ENCODE data around the gene ACKR3. TPM values are rescaled to one million over a fixed set of nuclear protein-coding genes. Genes with fewer than 3 reads are reported as not detected.

ACKR3 gene
- total and polyA plus RNA-seq, 2 of the 4 experiments (the other 2 are of a cell fraction) = not detected

- no peaks in the 10 kb centered on the region for H3K79me1 ChIP-seq (ENCODE audit: low read depth in 1 of 2, low read length in 2 of 2)
- no peak overlapping the region for H2BK20ac ChIP-seq (ENCODE audit: low read depth, low read length)
- no peak for DNase-seq
- no peak overlapping the region for H4K91ac ChIP-seq (ENCODE audit: insufficient read depth, low read depth, low read length)
- H2AK9ac ChIP-seq (replicated peaks; ENCODE audit: low read depth, low read length, poor library complexity) = no peak overlapping the region
- H3K18ac ChIP-seq (ENCODE audit: low read depth, low read length) = no peak overlapping the region
- no peak overlapping the region for H2AFZ ChIP-seq (replicated peaks; ENCODE audit: low read length, poor library complexity)
- in situ Hi-C loops (cut with MboI; ENCODE audit: low sequenced_read_pairs) (no loop called here), intact Hi-C loops (cut with micrococcal nuclease) (no loop called here), dilution Hi-C loops (cut with HindIII; ENCODE audit: low sequenced_read_pairs, unreplicated experiment) (no loop called here)
- H2BK5ac ChIP-seq (ENCODE audit: low read depth, low read length, poor library complexity, severe bottlenecking) = no peak overlapping the region
- whole genome bisulfite sequencing, 2 experiments (ENCODE audit: extremely low coverage in 2 of 2, insufficient read length in 1 of 2) = 40% methylated on average over 2 of the region's 9 CpGs; no CpG with 5 or more reads in 1 of the 2 experiments
- no peak overlapping the region for H3K4me2 ChIP-seq (ENCODE audit: low read depth, low read length)
- H3K4me1 ChIP-seq (ENCODE audit: control insufficient read depth, insufficient read depth, low read length) = no peaks in the 10 kb centered on the region; the same call in 1 of the 2 replicates
- no TSS peak for BruUV-seq (replicated peaks)
- H3K9me3 ChIP-seq (ENCODE audit: control insufficient read depth, insufficient read depth, low read length) = no peaks in the 10 kb centered on the region; the same call in 1 of the 2 replicates
- H3K9me1 ChIP-seq (ENCODE audit: insufficient read depth, low read length) = no peaks in the 10 kb centered on the region
- H2AK5ac ChIP-seq (ENCODE audit: low read depth, low read length) = no peak overlapping the region
- H3K9ac ChIP-seq (ENCODE audit: low read depth, low read length) = no peak overlapping the region
- H3K4ac ChIP-seq (ENCODE audit: low read depth, low read length) = no peak overlapping the region
- H3K14ac ChIP-seq (replicated peaks; ENCODE audit: low read depth, low read length) = no peak overlapping the region
- H2BK15ac ChIP-seq (ENCODE audit: low read depth, low read length) = no peak overlapping the region
- no peaks in the 10 kb centered on the region for H4K20me1 ChIP-seq (ENCODE audit: insufficient read depth, low read length)
- no peaks in the 10 kb centered on the region for H3K36me3 ChIP-seq (ENCODE audit: control insufficient read depth, insufficient read depth, low read length)
- ChIA-PET CTCF (no interaction called here), POLR2A (ENCODE audit: unreplicated experiment) (no interaction called here)
- no peak for TF ChIP-seq RCOR1 (IDR thresholded peaks at IDR 0.05; ENCODE audit: insufficient replicate concordance, low read length)
- TF ChIP-seq CHD1 (IDR thresholded peaks at IDR 0.05; ENCODE audit: low read depth, low read length) = no peak
- TF ChIP-seq CEBPB (IDR thresholded peaks at IDR 0.05; ENCODE audit: low read depth, low read length) = no peak
- no peak for TF ChIP-seq MAZ (IDR thresholded peaks at IDR 0.05; ENCODE audit: borderline replicate concordance, low read depth, low read length)
- no peak for TF ChIP-seq ELK1 (IDR thresholded peaks at IDR 0.05; ENCODE audit: borderline replicate concordance, low read depth, low read length)
- no peak for TF ChIP-seq FOS (IDR thresholded peaks at IDR 0.05; ENCODE audit: low read depth, low read length)
- no peak for TF ChIP-seq SMC3 (IDR thresholded peaks at IDR 0.05; ENCODE audit: low read depth, low read length)
- TF ChIP-seq POLR2A (IDR thresholded peaks at IDR 0.05; ENCODE audit: low read depth, low read length) = no peak
- TF ChIP-seq RAD21 (IDR thresholded peaks at IDR 0.05; ENCODE audit: low read length) = no peak
- TF ChIP-seq BHLHE40 (IDR thresholded peaks at IDR 0.05; ENCODE audit: low read depth, low read length) = no peak
- TF ChIP-seq NFE2L2 (IDR thresholded peaks at IDR 0.05; ENCODE audit: low read depth, low read length) = no peak
- no peak for TF ChIP-seq CTCF (conservative IDR thresholded peaks at IDR 0.05; ENCODE audit: low read depth, low read length)
- TF ChIP-seq USF2 (IDR thresholded peaks at IDR 0.05; ENCODE audit: low read depth, low read length) = no peak
- TF ChIP-seq RFX5 (IDR thresholded peaks at IDR 0.05; ENCODE audit: low read depth, low read length) = no peak
- no peak for TF ChIP-seq MAFK (IDR thresholded peaks at IDR 0.05; ENCODE audit: low read depth, low read length)
- TF ChIP-seq MXI1 (IDR thresholded peaks at IDR 0.05; ENCODE audit: borderline replicate concordance, low read depth, low read length) = no peak
- H3K23ac ChIP-seq (ENCODE audit: low read depth, low read length) = no peak overlapping the region
- ATAC-seq (ENCODE audit: low read depth) = no peak
- no peak overlapping the region for H3K56ac ChIP-seq (ENCODE audit: extremely low read depth, insufficient read depth, low read length)
- no peak overlapping the region for H2BK120ac ChIP-seq (ENCODE audit: low read depth, low read length)
- no peak overlapping the region for H4K5ac ChIP-seq (ENCODE audit: low read depth, low read length)
- H3K27ac ChIP-seq (ENCODE audit: insufficient read depth, low read length) = no peak overlapping the region
- no peak overlapping the region for H3K4me3 ChIP-seq (ENCODE audit: insufficient read depth, low read depth, low read length)
- no peak overlapping the region for H4K8ac ChIP-seq (ENCODE audit: low read depth in 2 of 2, low read length in 2 of 2)
- peaks cover 44% of the 10 kb centered on the region for H3K27me3 ChIP-seq (ENCODE audit: control insufficient read depth, insufficient read depth, low read length)
Observed at GRCh38 chr2:236572482-236572881, 2.9 kb downstream of the ACKR3 start.
